Loucy (cell line): ENCODE measurements around the gene LRCH1.

Experiments
- CTCF ChIP-seq: fragments of 200-600 bp; sonication (generic); conservative IDR thresholded peaks from 2 replicates; pipeline ENCODE4 v1.5.1; 2014; ENCODE audit warnings: mild to moderate bottlenecking, antibody characterized with exemption, low read length
- EZH2phosphoT487 ChIP-seq: fragments of 200-600 bp; IDR thresholded peaks from 2 replicates; pipeline ENCODE4 v1.6.1; 2018; ENCODE audit warnings: antibody characterized with exemption, mild to moderate bottlenecking, moderate library complexity, borderline replicate concordance

GRCh38 chr13:46550822-46551221 lies 2.1 kb upstream of the LRCH1 start:
- no peak for TF ChIP-seq CTCF
- TF ChIP-seq EZH2phosphoT487 = no peak
